H1 (cell line): ENCODE data around the gene ONECUT3. TPM values are rescaled to one million over a fixed set of nuclear protein-coding genes. Genes with fewer than 3 reads are reported as not detected.

ENCODE experiments used
- CTCF ChIA-PET: fragments of 300-600 bp; sonication (Branson Sonifier 250); formaldehyde crosslinking; loops from one replicate; lab custom pipeline; 2021; ENCODE audit not compliant: partially characterized antibody; lab: Charles Lee
- POLR2A ChIA-PET: fragments of 300-600 bp; sonication (Branson Sonifier 250); formaldehyde crosslinking; loops from one replicate; lab custom pipeline; 2021; ENCODE audit warnings: inconsistent platforms; ENCODE audit not compliant: partially characterized antibody; lab: Charles Lee
- DNase-seq, 2 experiments: peaks; one replicate each; pipeline versions ENCODE4 v3.0.0 to v3.0.0-alpha.2; 2010 to 2022; ENCODE audit warnings: low spot score in 2 of 2, low read depth in 1 of 2, mixed read lengths in 1 of 2
- FAIRE-seq: peaks from 2 replicates; lab custom pipeline; 2011; peaks lifted over from hg19 to GRCh38; lab: Jason Lieb, UNC
- H2AFZ ChIP-seq: 2 replicates; pipeline ENCODE4 v1.8.1; 2012; ENCODE audit warnings: low read length, inconsistent platforms
- H2AK5ac ChIP-seq: 2 replicates; pipeline ENCODE4 v1.6.1; 2013; ENCODE audit warnings: low read depth, low read length
- H2BK120ac ChIP-seq: replicated peaks from 2 replicates; pipeline ENCODE3; 2013; ENCODE audit warnings: low read depth, low read length, inconsistent platforms
- H2BK12ac ChIP-seq: 2 replicates; pipeline ENCODE4 v1.6.1; 2013; ENCODE audit warnings: low read depth, low read length
- H2BK15ac ChIP-seq: 2 replicates; pipeline ENCODE4 v1.6.1; 2013; ENCODE audit warnings: low read length
- H2BK20ac ChIP-seq: 2 replicates; pipeline ENCODE4 v1.6.1; 2013; ENCODE audit warnings: low read length
- H2BK5ac ChIP-seq: 2 replicates; pipeline ENCODE4 v1.6.1; 2013; ENCODE audit warnings: low read depth, low read length
- H3K14ac ChIP-seq: 2 replicates; pipeline ENCODE4 v1.6.1; 2013; ENCODE audit warnings: inconsistent platforms; ENCODE audit not compliant: insufficient read length
- H3K18ac ChIP-seq: 2 replicates; pipeline ENCODE4 v1.6.1; 2013; ENCODE audit warnings: low read length; ENCODE audit errors: extremely low read depth
- H3K23ac ChIP-seq: 2 replicates; pipeline ENCODE4 v1.6.1; 2013; ENCODE audit warnings: inconsistent platforms; ENCODE audit not compliant: insufficient read length
- H3K23me2 ChIP-seq: 2 replicates; pipeline ENCODE4 v1.6.1; 2013; ENCODE audit warnings: low read depth, low read length
- H3K27ac ChIP-seq: 2 replicates; pipeline ENCODE4 v1.6.1; 2011; ENCODE audit warnings: low read depth, low read length, inconsistent platforms
- H3K27me3 ChIP-seq, 4 experiments: replicated peaks in 1 of 4; 1 replicate in 1 of 4; 2 replicates in 3 of 4; pipeline versions ENCODE4 v1.6.1 to v1.8.1; 2011 to 2013; ENCODE audit warnings: low read length in 3 of 4, mild to moderate bottlenecking in 3 of 4, inconsistent platforms in 2 of 4, mixed read lengths in 2 of 4, moderate library complexity in 1 of 4; ENCODE audit not compliant: control insufficient read depth in 3 of 4, insufficient read depth in 3 of 4; ENCODE audit errors: extremely low read depth in 1 of 4
- H3K36me3 ChIP-seq, 4 experiments: 2 replicates each; pipeline versions ENCODE4 v1.6.1 to v1.8.1; 2011 to 2013; ENCODE audit warnings: mild to moderate bottlenecking in 4 of 4, low read length in 3 of 4, moderate library complexity in 2 of 4, control low read depth in 1 of 4, inconsistent platforms in 1 of 4; ENCODE audit not compliant: insufficient read depth in 4 of 4, control insufficient read depth in 2 of 4
- H3K4ac ChIP-seq: replicated peaks from 2 replicates; pipeline ENCODE3; 2013; ENCODE audit warnings: low read length, low read depth, mixed read lengths, inconsistent platforms; ENCODE audit not compliant: insufficient read length
- H3K4me1 ChIP-seq, 4 experiments: replicated peaks in 1 of 4; 1 replicate in 1 of 4; 2 replicates in 3 of 4; pipeline versions ENCODE4 v1.6.1 to v1.8.1; 2011 to 2013; ENCODE audit warnings: low read length in 3 of 4, inconsistent platforms in 2 of 4, mixed read lengths in 1 of 4; ENCODE audit not compliant: insufficient read depth in 4 of 4, control insufficient read depth in 3 of 4
- H3K4me2 ChIP-seq, 2 experiments: 2 replicates each; pipeline versions ENCODE4 v1.6.1 to v1.8.1; 2011 to 2013; ENCODE audit warnings: low read depth in 2 of 2, low read length in 2 of 2, control low read depth in 1 of 2, inconsistent platforms in 1 of 2, mild to moderate bottlenecking in 1 of 2; ENCODE audit not compliant: insufficient read depth in 1 of 2
- H3K4me3 ChIP-seq, 4 experiments: fragments of 200-600, 300-600 bp in 1 of 4; sonication (generic), shearing (Covaris generic), sonication (Bioruptor Twin) in 1 of 4; 2 replicates each; pipeline versions ENCODE4 v1.5.1 to v1.8.1; 2011 to 2016; ENCODE audit warnings: low read length in 4 of 4, low read depth in 3 of 4, control low read depth in 2 of 4, inconsistent platforms in 2 of 4, mild to moderate bottlenecking in 2 of 4, mixed read lengths in 1 of 4, moderate library complexity in 1 of 4; ENCODE audit not compliant: insufficient read depth in 2 of 4; ENCODE audit errors: extremely low read depth in 1 of 4
- H3K56ac ChIP-seq: replicated peaks from 2 replicates; pipeline ENCODE3; 2013; ENCODE audit warnings: low read depth, mild to moderate bottlenecking, mixed read lengths, low read length, inconsistent platforms; ENCODE audit not compliant: insufficient read length
- H3K79me1 ChIP-seq: 2 replicates; pipeline ENCODE4 v1.6.1; 2013; ENCODE audit warnings: low read depth, low read length, control low read depth
- H3K79me2 ChIP-seq, 2 experiments: 2 replicates each; pipeline versions ENCODE4 v1.6.1 to v1.8.1; 2012 to 2013; ENCODE audit warnings: low read length in 2 of 2, mild to moderate bottlenecking in 2 of 2, inconsistent platforms in 1 of 2; ENCODE audit not compliant: insufficient read depth in 2 of 2, control insufficient read depth in 1 of 2
- H3K9ac ChIP-seq, 4 experiments: replicated peaks in 1 of 4; 1 replicate in 1 of 4; 2 replicates in 3 of 4; pipeline versions ENCODE4 v1.6.1 to v1.8.1; 2011 to 2013; ENCODE audit warnings: low read depth in 3 of 4, low read length in 3 of 4, control low read depth in 2 of 4, mild to moderate bottlenecking in 2 of 4, moderate library complexity in 2 of 4, inconsistent platforms in 1 of 4; ENCODE audit errors: extremely low read depth in 1 of 4
- H3K9me3 ChIP-seq, 2 experiments: 2 replicates each; pipeline versions ENCODE4 v1.6.1 to v1.8.1; 2012 to 2013; ENCODE audit warnings: mild to moderate bottlenecking in 2 of 2, moderate library complexity in 2 of 2, control low read depth in 1 of 2, inconsistent platforms in 1 of 2, low read depth in 1 of 2, low read length in 1 of 2, mixed read lengths in 1 of 2; ENCODE audit not compliant: insufficient read depth in 2 of 2
- H4K20me1 ChIP-seq, 2 experiments: replicated peaks in 1 of 2; 2 replicates each; pipeline versions ENCODE3 to v1.8.1; 2011 to 2013; ENCODE audit warnings: inconsistent platforms in 2 of 2, low read length in 2 of 2, mild to moderate bottlenecking in 1 of 2; ENCODE audit not compliant: insufficient read depth in 2 of 2, control insufficient read depth in 1 of 2
- H4K5ac ChIP-seq: 2 replicates; pipeline ENCODE4 v1.6.1; 2013; ENCODE audit warnings: low read length, low read depth, mixed read lengths, inconsistent platforms; ENCODE audit not compliant: insufficient read length
- H4K8ac ChIP-seq: 2 replicates; pipeline ENCODE4 v1.8.0; 2013; ENCODE audit warnings: mild to moderate bottlenecking, moderate library complexity, low read length, inconsistent platforms; ENCODE audit not compliant: insufficient read depth; ENCODE audit errors: extremely low read depth
- H4K91ac ChIP-seq: replicated peaks from 2 replicates; pipeline ENCODE3; 2013; ENCODE audit warnings: low read length, mixed read lengths, inconsistent platforms; ENCODE audit not compliant: insufficient read length
- CTBP2 ChIP-seq: IDR thresholded peaks from 2 replicates; pipeline ENCODE4 v1.7.0; 2011; ENCODE audit warnings: borderline replicate concordance, mild to moderate bottlenecking, moderate library complexity, mixed read lengths, low read length; ENCODE audit not compliant: insufficient read depth, insufficient read length
- EGR1 ChIP-seq: IDR thresholded peaks from 2 replicates; pipeline ENCODE4 v1.6.1; 2011; ENCODE audit warnings: low read depth, low read length, borderline replicate concordance
- HDAC2 ChIP-seq, 2 experiments: fragments of 300-600 bp in 1 of 2; sonication (generic) in 1 of 2; IDR thresholded peaks; 2 replicates each; pipeline ENCODE4 v1.6.1; 2011 to 2012; ENCODE audit warnings: low read depth in 2 of 2, low read length in 2 of 2, mild to moderate bottlenecking in 2 of 2, moderate library complexity in 2 of 2, borderline replicate concordance in 1 of 2, inconsistent platforms in 1 of 2
- POU5F1 ChIP-seq: IDR thresholded peaks from 2 replicates; pipeline ENCODE4 v1.6.1; 2011; ENCODE audit warnings: low read depth, mild to moderate bottlenecking, low read length, moderate library complexity
- TAF7 ChIP-seq: optimal IDR thresholded peaks from 2 replicates; pipeline ENCODE3; 2011; ENCODE audit warnings: low read depth, mild to moderate bottlenecking, inconsistent platforms, low read length, moderate library complexity, borderline replicate concordance
- WGBS, 2 experiments: shearing (Covaris generic) in 1 of 2; methylation state at CpG; one replicate each; pipeline versions ENCODE4 v1.1.6 to v1.1.7; 2013 to 2015; ENCODE audit warnings: low lambda C conversion rate in 2 of 2, mixed read lengths in 2 of 2, inconsistent platforms in 1 of 2, low coverage in 1 of 2, missing lambda C conversion rate in 1 of 2; ENCODE audit not compliant: insufficient replicate concordance in 2 of 2, insufficient coverage in 1 of 2, insufficient read length in 1 of 2; ENCODE audit errors: extremely low coverage in 1 of 2, missing lambda C conversion rate in 1 of 2; 5-methylcytosine and 5-hydroxymethylcytosine counted together
- polyA plus RNA-seq, 7 experiments: library from polyadenylated mRNA; depleted of rRNA in 3 of 7; stranded (reverse) in 5 of 7; unstranded in 2 of 7; fragments of >200 nt in 5 of 7; fragments of 200-250 nt in 2 of 7; gene quantifications; 1 replicate in 5 of 7; 2 replicates in 1 of 7; 4 replicates in 1 of 7; pipeline versions ENCODE4 v1.2.1 to v1.2.3, GENCODE V29; 2011 to 2013; ENCODE audit warnings: missing spikeins in 2 of 7, mixed read lengths in 2 of 7
- total RNA-seq: library from RNA; stranded (reverse); fragmentation: NEBNext Ultra II Directional; extraction: Animal tissue kit (Norgen Biotek cat#: 25700); gene quantifications from 2 replicates; pipeline ENCODE4 v1.2.1, GENCODE V29; 2021
- TF ChIP-seq, protein P1 (sequence below): IDR thresholded peaks from 2 replicates; pipeline ENCODE4 v1.6.1; 2011; ENCODE audit warnings: low read length, improper control_type of control experiment
- TF ChIP-seq, protein P2 (sequence below): IDR thresholded peaks from 2 replicates; pipeline ENCODE4 v1.6.1; 2012; ENCODE audit warnings: inconsistent platforms

ONECUT3 gene
- total and polyA plus RNA-seq, 2 of the 8 experiments (the other 6 are each of a cell fraction or from before 2014, with no cell fraction given) = not detected

DNA sequence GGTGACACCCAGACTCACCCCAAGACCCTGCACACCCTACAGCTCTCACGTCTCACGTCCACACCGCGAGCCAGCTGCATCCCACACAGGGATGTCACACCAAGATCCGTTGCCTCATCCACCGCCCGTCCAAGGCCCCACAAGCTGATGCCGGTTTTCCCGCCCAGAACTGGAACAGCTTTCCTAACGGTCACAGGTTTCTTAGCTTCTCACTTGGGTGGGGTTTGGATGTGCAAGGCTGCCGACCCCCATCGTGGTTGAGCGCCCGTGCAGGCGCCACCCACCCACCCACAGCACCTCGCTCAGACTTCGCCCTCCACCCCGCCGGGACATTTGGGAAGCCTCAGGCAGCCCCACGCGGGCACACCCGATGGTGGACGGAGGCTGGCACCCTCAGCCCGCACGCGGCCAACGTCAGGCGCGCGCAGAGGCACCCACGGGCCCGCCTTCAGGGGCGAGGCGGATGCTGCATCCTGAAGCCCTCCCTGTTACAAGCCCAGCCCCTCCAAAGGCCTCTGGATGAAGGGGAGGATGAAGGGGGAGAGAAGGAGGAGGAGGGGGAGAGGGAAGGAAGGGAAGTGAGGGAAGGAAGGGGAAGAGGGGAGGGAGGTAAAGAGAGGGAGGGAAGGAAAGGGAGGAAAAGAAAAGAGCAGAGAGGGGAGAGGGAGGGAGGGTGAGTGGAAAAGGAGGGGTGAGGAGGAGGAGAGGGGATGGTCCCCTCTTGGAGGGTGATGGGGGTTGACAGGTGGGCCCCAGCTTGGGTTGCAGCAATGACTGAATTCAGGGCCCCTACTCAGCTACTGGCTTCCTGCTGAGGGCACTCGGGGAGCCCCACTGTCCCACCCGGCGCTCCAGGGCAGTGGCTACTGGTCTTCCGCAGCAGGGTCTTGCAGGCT lies 12.8 kb downstream of the ONECUT3 start:
- CTCF ChIA-PET = interaction anchor here (0.6 to 4.9 kb wide), 30 partner anchors 7 to 265 kb away, joined by 3 to 97 read pairs (median 4); no protein-coding TSS in a partner anchor
- Histone ChIP-seq H2BK20ac (peak overlapping the region; percentile 90), H3K79me2 (no peaks in the 10 kb centered on the region), H3K36me3 (peaks cover 0 to 6% (median 0%) of the 10 kb centered on the region in 4 experiments; a peak in 1 of 8 replicates), H3K9me3 (peaks cover 6 to 7% of the 10 kb centered on the region in 2 experiments; a peak in 3 of 4 replicates), H3K56ac (no peak overlapping the region), H3K4ac (peak overlapping the region; percentile 46), H3K23ac (no peak overlapping the region), H3K4me2 (peak overlapping the region; percentile 7 to 50; a peak in 3 of 4 replicates), H2BK15ac (peak overlapping the region; percentile 99), H3K18ac (peak overlapping the region; percentile 48), H3K27me3 (peaks cover 70 to 88% (median 80%) of the 10 kb centered on the region in 4 experiments), H2AK5ac (peak overlapping the region; percentile 86; the same call in 1 of the 2 replicates), H3K9ac (no peak overlapping the region), H3K27ac (no peak overlapping the region), H3K4me1 (peaks cover 0 to 20% (median 8%) of the 10 kb centered on the region in 4 experiments; a peak in 6 of 7 replicates), H2BK5ac (no peak overlapping the region; the same call in 1 of the 2 replicates), H4K5ac (no peak overlapping the region), H3K4me3 (peak overlapping the region in 1 of 4 experiments; percentile 39; a peak in 2 of 8 replicates), H2BK120ac (no peak overlapping the region), H3K14ac (no peak overlapping the region), H4K20me1 (peaks cover 5 to 25% of the 10 kb centered on the region in 2 experiments), H2BK12ac (peak overlapping the region; percentile 96; the same call in 1 of the 2 replicates), H3K79me1 (no peaks in the 10 kb centered on the region), H2AFZ (no peak overlapping the region), H4K91ac (no peak overlapping the region), H4K8ac (no peak overlapping the region; the same call in none of the 2 replicates), H3K23me2 (peaks cover 9% of the 10 kb centered on the region; the same call in 1 of the 2 replicates)
- DNase-seq (peak in 1 of 2 experiments; percentile 48), FAIRE-seq (no peak)
- whole genome bisulfite sequencing, 2 experiments = 13% methylated on average over 19 of the region's 38 CpGs; no CpG with 5 or more reads in 1 of the 2 experiments
- POLR2A ChIA-PET = interaction anchor here (0.6 to 4.4 kb wide), 7 partner anchors 9 to 93 kb away, joined by 3 to 14 read pairs (median 3); no protein-coding TSS in a partner anchor
- TF ChIP-seq TAF7 (no peak), CTBP2 (peak; percentile 88), EGR1 (peak; percentile 81; the same call in 1 of the 2 replicates), HDAC2 (IDR thresholded peaks at IDR 0.05; ENCODE audit: borderline replicate concordance in 1 of 2, low read depth in 2 of 2, low read length in 2 of 2) (no peak), POU5F1 (no peak)
- TF ChIP-seq, protein P1, sequence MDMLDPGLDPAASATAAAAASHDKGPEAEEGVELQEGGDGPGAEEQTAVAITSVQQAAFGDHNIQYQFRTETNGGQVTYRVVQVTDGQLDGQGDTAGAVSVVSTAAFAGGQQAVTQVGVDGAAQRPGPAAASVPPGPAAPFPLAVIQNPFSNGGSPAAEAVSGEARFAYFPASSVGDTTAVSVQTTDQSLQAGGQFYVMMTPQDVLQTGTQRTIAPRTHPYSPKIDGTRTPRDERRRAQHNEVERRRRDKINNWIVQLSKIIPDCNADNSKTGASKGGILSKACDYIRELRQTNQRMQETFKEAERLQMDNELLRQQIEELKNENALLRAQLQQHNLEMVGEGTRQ = no peak
- TF ChIP-seq, protein P2, sequence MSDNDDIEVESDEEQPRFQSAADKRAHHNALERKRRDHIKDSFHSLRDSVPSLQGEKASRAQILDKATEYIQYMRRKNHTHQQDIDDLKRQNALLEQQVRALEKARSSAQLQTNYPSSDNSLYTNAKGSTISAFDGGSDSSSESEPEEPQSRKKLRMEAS = no peak
